GM12878 (cell line): ENCODE results near the gene ANKRD13A. TPM values are rescaled to one million over a fixed set of nuclear protein-coding genes. Genes with fewer than 3 reads are reported as not detected.
A peak's percentile ranks its signal among the peaks of the same experiment; 100 is the strongest.

Experiments
- ATAC-seq: fragments of 200-7000 bp; cut with Tn5 transposase; 3 replicates; pipeline ENCODE4 v1.9.1; 2020; ENCODE audit warnings: mild to moderate bottlenecking, moderate library complexity
- BruUV-seq: library from RNA; stranded (reverse); fragments of 400-500 nt; replicated peaks from 2 replicates; lab custom pipeline; 2021; lab: Mats Ljungman, UMichigan
- CTCF ChIA-PET: fragments of 300-600 bp; sonication (Branson Sonifier 250); formaldehyde crosslinking; extraction: SDS; loops from one replicate; lab custom pipeline; 2021; ENCODE audit warnings: inconsistent platforms; lab: Yijun Ruan, JAX
- POLR2A ChIA-PET: fragments of 350-600 bp; formaldehyde crosslinking; extraction: SDS; loops from one replicate; lab custom pipeline; 2021; ENCODE audit warnings: inconsistent platforms; lab: Charles Lee
- RAD21 ChIA-PET: fragments of 300-600 bp; sonication (Branson Sonifier 250); formaldehyde crosslinking; loops from one replicate; lab custom pipeline; 2023; ENCODE audit warnings: antibody characterized with exemption; ENCODE audit not compliant: unreplicated experiment; lab: Charles Lee
- SMC1A ChIA-PET: fragments of 300-600 bp; sonication (Branson Sonifier 250); formaldehyde crosslinking; loops from one replicate; lab custom pipeline; 2023; ENCODE audit not compliant: unreplicated experiment, uncharacterized antibody; lab: Charles Lee
- DNase-seq: peaks from one replicate; pipeline ENCODE4 v3.0.0-alpha.2; 2011; ENCODE audit warnings: low read depth, low spot score
- FAIRE-seq: peaks from 3 replicates; lab custom pipeline; 2011; peaks lifted over from hg19 to GRCh38; lab: Jason Lieb, UNC
- H2AFZ ChIP-seq: 2 replicates; pipeline ENCODE4 v1.6.0; 2011; ENCODE audit warnings: low read depth, low read length, control low read depth; ENCODE audit not compliant: control insufficient read depth
- H3K27ac ChIP-seq: 2 replicates; pipeline ENCODE4 v1.5.1; 2011; ENCODE audit warnings: control low read depth; ENCODE audit not compliant: control insufficient read depth, insufficient read depth
- H3K27me3 ChIP-seq, 2 experiments: replicated peaks in 1 of 2; 2 replicates each; pipeline versions ENCODE4 v1.6.0 to v1.6.1; 2011; ENCODE audit warnings: low read length in 1 of 2; ENCODE audit not compliant: control insufficient read depth in 2 of 2, insufficient read depth in 2 of 2
- H3K36me3 ChIP-seq, 2 experiments: 2 replicates each; pipeline ENCODE4 v1.5.1; 2011; ENCODE audit warnings: low read length in 1 of 2; ENCODE audit not compliant: control insufficient read depth in 2 of 2, insufficient read depth in 2 of 2
- H3K4me1 ChIP-seq: 2 replicates; pipeline ENCODE4 v1.6.1; 2011; ENCODE audit warnings: mild to moderate bottlenecking, low read length, moderate library complexity, mixed read lengths; ENCODE audit not compliant: control insufficient read depth, insufficient read depth
- H3K4me2 ChIP-seq: 2 replicates; pipeline ENCODE4 v1.6.0; 2011; ENCODE audit warnings: control low read depth; ENCODE audit not compliant: control insufficient read depth, insufficient read depth
- H3K4me3 ChIP-seq: fragments of 200-600 bp; sonication (generic); 2 replicates; pipeline ENCODE4 v1.5.1; 2016
- H3K79me2 ChIP-seq: 2 replicates; pipeline ENCODE4 v1.6.0; 2011; ENCODE audit warnings: low read length; ENCODE audit not compliant: control insufficient read depth, insufficient read depth
- H3K9ac ChIP-seq: 2 replicates; pipeline ENCODE4 v1.8.0; 2011; ENCODE audit warnings: low read length, control low read depth, mixed read lengths; ENCODE audit not compliant: control insufficient read depth, insufficient read depth
- H3K9me3 ChIP-seq: replicated peaks from 3 replicates; pipeline ENCODE4 v1.5.1; 2011; ENCODE audit warnings: mild to moderate bottlenecking, low read length; ENCODE audit not compliant: control insufficient read depth, insufficient read depth
- H4K20me1 ChIP-seq: 2 replicates; pipeline ENCODE4 v1.6.0; 2011; ENCODE audit not compliant: control insufficient read depth, insufficient read depth
- ASH2L ChIP-seq: fragments of 300-600, 200-600 bp; sonication (generic); IDR thresholded peaks from 2 replicates; pipeline ENCODE4 v1.6.1; 2017; ENCODE audit warnings: low read depth, mild to moderate bottlenecking, borderline replicate concordance
- ATF7 ChIP-seq: fragments of 450-650 bp; IDR thresholded peaks from 2 replicates; pipeline ENCODE4 v1.6.1; 2016; ENCODE audit warnings: low read depth, mild to moderate bottlenecking
- BHLHE40 ChIP-seq, 2 experiments: fragments of 450-650 bp in 1 of 2; IDR thresholded peaks; 2 replicates each; pipeline ENCODE4 v1.6.1; 2011 to 2017; ENCODE audit warnings: low read depth in 2 of 2, borderline replicate concordance in 1 of 2, improper control_type of control experiment in 1 of 2, low read length in 1 of 2, mild to moderate bottlenecking in 1 of 2
- ETV6 ChIP-seq, 2 experiments: fragments of 450-650 bp in 1 of 2; IDR thresholded peaks in 1 of 2; conservative IDR thresholded peaks in 1 of 2; 2 replicates each; pipeline ENCODE4 v1.6.1; 2014; ENCODE audit warnings: antibody characterized with exemption in 1 of 2, borderline replicate concordance in 1 of 2, low read depth in 1 of 2, mild to moderate bottlenecking in 1 of 2, moderate library complexity in 1 of 2
- FOXM1 ChIP-seq: IDR thresholded peaks from 2 replicates; pipeline ENCODE4 v1.6.1; 2012; ENCODE audit warnings: low read depth, mild to moderate bottlenecking, inconsistent platforms, low read length, moderate library complexity
- KLF5 ChIP-seq: fragments of 450-650 bp; IDR thresholded peaks from 2 replicates; pipeline ENCODE4 v1.6.1; 2014; ENCODE audit warnings: mild to moderate bottlenecking; ENCODE audit not compliant: partially characterized antibody
- MTA2 ChIP-seq: fragments of 450-650 bp; IDR thresholded peaks from 2 replicates; pipeline ENCODE4 v1.6.1; 2016; ENCODE audit warnings: low read depth, mild to moderate bottlenecking, moderate library complexity
- MXI1 ChIP-seq: fragments of 150-350 bp; IDR thresholded peaks from 2 replicates; pipeline ENCODE4 v1.6.1; 2011; ENCODE audit warnings: low read depth, mild to moderate bottlenecking, inconsistent platforms, low read length, improper control_type of control experiment
- NBN ChIP-seq: fragments of 450-650 bp; IDR thresholded peaks from 2 replicates; pipeline ENCODE4 v1.6.1; 2016
- NFYB ChIP-seq: IDR thresholded peaks from 2 replicates; pipeline ENCODE4 v1.6.1; 2011; ENCODE audit warnings: low read depth, mild to moderate bottlenecking, low read length, improper control_type of control experiment, moderate library complexity; ENCODE audit not compliant: insufficient read depth
- PAX8 ChIP-seq: fragments of 450-650 bp; IDR thresholded peaks from 2 replicates; pipeline ENCODE4 v1.6.1; 2017; ENCODE audit warnings: mild to moderate bottlenecking, moderate library complexity
- POLR2AphosphoS2 ChIP-seq: IDR thresholded peaks from 2 replicates; pipeline ENCODE4 v1.6.1; 2011; ENCODE audit warnings: low read depth, mild to moderate bottlenecking, low read length, improper control_type of control experiment, moderate library complexity
- RUNX3 ChIP-seq: IDR thresholded peaks from 2 replicates; pipeline ENCODE4 v1.6.1; 2012; ENCODE audit warnings: low read length, inconsistent platforms
- SRF ChIP-seq, 2 experiments: IDR thresholded peaks; 2 replicates each; pipeline ENCODE4 v1.6.1; 2011; ENCODE audit warnings: low read depth in 2 of 2, low read length in 2 of 2, mild to moderate bottlenecking in 1 of 2, moderate library complexity in 1 of 2
- TCF12 ChIP-seq: IDR thresholded peaks from 2 replicates; pipeline ENCODE4 v1.6.1; 2011; ENCODE audit warnings: low read depth, mild to moderate bottlenecking, low read length
- ZBED1 ChIP-seq: IDR thresholded peaks from 2 replicates; pipeline ENCODE4 v1.6.1; 2016; ENCODE audit warnings: borderline replicate concordance
- ZNF207 ChIP-seq: fragments of 450-650 bp; IDR thresholded peaks from 2 replicates; pipeline ENCODE4 v1.6.1; 2014; ENCODE audit warnings: antibody characterized with exemption, mild to moderate bottlenecking, borderline replicate concordance
- WGBS: methylation state at CpG from one replicate; pipeline ENCODE4 v1.1.6; 2016; ENCODE audit warnings: low lambda C conversion rate; ENCODE audit not compliant: insufficient replicate concordance, insufficient coverage; ENCODE audit errors: missing lambda C conversion rate; 5-methylcytosine and 5-hydroxymethylcytosine counted together
- in situ Hi-C: fragments of 300-500 bp; cut with MboI; formaldehyde crosslinking; loops from 9 replicates; pipeline ENCODE4 v1.14.3; 2018; ENCODE audit warnings: mixed read lengths
- intact Hi-C: fragments of 100-400 bp; cut with micrococcal nuclease; formaldehyde crosslinking; loops from one replicate; pipeline ENCODE4 v1.14.2; 2022; ENCODE audit not compliant: unreplicated experiment
- polyA plus RNA-seq, 11 experiments: library from polyadenylated mRNA; depleted of rRNA in 4 of 11; unstranded in 6 of 11; stranded (reverse) in 5 of 11; fragments of >200 nt; fragmentation: Nextera tagmentation in 4 of 11; fragmentation: Illumina TruSeq in 1 of 11; extraction: Ambion mirVana in 4 of 11; extraction: Trizol in 1 of 11; gene quantifications; 1 replicate in 1 of 11; 2 replicates in 10 of 11; pipeline versions ENCODE4 v1.2.1 to v1.2.3, GENCODE V29; 2011 to 2016; ENCODE audit warnings: inconsistent platforms in 2 of 11, missing spikeins in 2 of 11, low read depth in 1 of 11
- total RNA-seq, 4 experiments: library from RNA; depleted of rRNA in 3 of 4; stranded (reverse); fragments of >200 nt in 3 of 4; fragmentation: Illumina TruSeq in 1 of 4; extraction: Trizol in 1 of 4; gene quantifications; 2 replicates each; pipeline versions ENCODE4 v1.2.1 to v1.2.3, GENCODE V29; 2013 to 2021
- TF ChIP-seq, protein P1 (sequence below): fragments of 450-650 bp; formaldehyde crosslinking; IDR thresholded peaks from 2 replicates; pipeline ENCODE4 v1.5.0; 2022; ENCODE audit warnings: mild to moderate bottlenecking, missing genetic modification characterization
- TF ChIP-seq, protein P2 (sequence below), 3 experiments: IDR thresholded peaks in 2 of 3; conservative IDR thresholded peaks in 1 of 3; 2 replicates each; pipeline ENCODE4 v1.5.1; 2011; ENCODE audit warnings: low read depth in 3 of 3, low read length in 3 of 3, mild to moderate bottlenecking in 3 of 3, control low read depth in 2 of 3, moderate library complexity in 2 of 3, inconsistent platforms in 1 of 3, mixed read lengths in 1 of 3; ENCODE audit not compliant: control insufficient read depth in 2 of 3, insufficient read depth in 1 of 3; ENCODE audit errors: extremely low read depth in 1 of 3

Gene ANKRD13A
- total and polyA plus RNA-seq, 10 of the 15 experiments (the other 5 are each of a cell fraction or from before 2014, with no cell fraction given), result 10.2 to 93.4 (median 76.5) TPM

DNA sequence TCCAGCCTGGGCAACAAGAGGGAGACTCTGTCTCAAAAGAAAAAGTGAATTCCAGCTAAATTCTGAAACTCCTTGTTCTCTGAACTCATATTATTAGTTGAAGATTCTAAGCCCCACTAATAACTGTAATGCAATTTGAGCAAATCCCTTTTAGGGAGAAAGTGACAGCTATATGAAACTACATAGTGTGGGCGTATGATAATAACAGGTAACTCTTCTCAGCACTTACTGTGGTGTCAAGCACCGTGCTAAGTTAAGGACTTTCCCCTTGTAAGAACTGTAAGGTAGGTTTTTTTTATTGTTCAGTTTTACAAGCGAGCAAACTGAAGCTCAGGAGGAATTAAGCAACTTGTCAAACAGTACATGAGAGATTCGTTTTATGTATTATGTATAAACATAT is 5.4 kb downstream of the ANKRD13A start:
- DNase-seq (peak; percentile 60), FAIRE-seq (peak; percentile 76), ATAC-seq (peak; percentile 79)
- peaks cover 66% of the 10 kb centered on the region for H3K79me2 ChIP-seq
- H3K4me1 ChIP-seq, result peaks cover 40% of the 10 kb centered on the region
- BruUV-seq, result no TSS peak
- H3K4me2 ChIP-seq, result peak overlapping the region; percentile 82
- H2AFZ ChIP-seq, result no peak overlapping the region
- ChIA-PET RAD21 (interaction anchor here (0.7 to 3.1 kb wide), 11 partner anchors 8 to 157 kb away, joined by 3 to 17 read pairs (median 4); no protein-coding TSS in a partner anchor), POLR2A (interaction anchor here (0.6 to 2.5 kb wide), 7 partner anchors 8 to 111 kb away, joined by 3 to 16 read pairs (median 4); partner anchors contain the start of gene GIT2), CTCF (interaction anchor here (0.6 to 2.6 kb wide), 9 partner anchors 7 to 467 kb away, joined by 3 to 14 read pairs (median 3); no protein-coding TSS in a partner anchor), SMC1A (interaction anchor here (1.0 to 4.8 kb wide), 15 partner anchors 8 to 151 kb away, joined by 3 to 29 read pairs (median 4); no protein-coding TSS in a partner anchor)
- WGBS, result 2% methylated on average over 4 of the region's 4 CpGs
- in situ Hi-C loops, result no loop called here
- peak overlapping the region; percentile 65 for H3K4me3 ChIP-seq
- peak overlapping the region; percentile 16; the same call in 1 of the 2 replicates for H3K9ac ChIP-seq
- peaks cover 0 to 5% of the 10 kb centered on the region in 2 experiments; a peak in 1 of 4 replicates for H3K36me3 ChIP-seq
- peak overlapping the region; percentile 72 for H3K27ac ChIP-seq
- H3K27me3 ChIP-seq, result no peaks in the 10 kb centered on the region
- no peaks in the 10 kb centered on the region for H4K20me1 ChIP-seq
- H3K9me3 ChIP-seq, result no peaks in the 10 kb centered on the region; the same call in 2 of the 3 replicates
- intact Hi-C loops, result no loop called here
- no peak for TF ChIP-seq ZNF207
- peak in 1 of 2 experiments; percentile 36; a peak in 1 of 4 replicates for TF ChIP-seq ETV6 (conservative IDR thresholded peaks at IDR 0.05 in 1 of 2, IDR thresholded peaks at IDR 0.05 in 1 of 2; ENCODE audit: borderline replicate concordance in 1 of 2, low read depth in 1 of 2)
- peak; percentile 54; the same call in 1 of the 2 replicates for TF ChIP-seq ZBED1
- peak; percentile 68 for TF ChIP-seq RUNX3
- no peak for TF ChIP-seq MXI1
- TF ChIP-seq KLF5, result no peak
- TF ChIP-seq, protein P1, sequence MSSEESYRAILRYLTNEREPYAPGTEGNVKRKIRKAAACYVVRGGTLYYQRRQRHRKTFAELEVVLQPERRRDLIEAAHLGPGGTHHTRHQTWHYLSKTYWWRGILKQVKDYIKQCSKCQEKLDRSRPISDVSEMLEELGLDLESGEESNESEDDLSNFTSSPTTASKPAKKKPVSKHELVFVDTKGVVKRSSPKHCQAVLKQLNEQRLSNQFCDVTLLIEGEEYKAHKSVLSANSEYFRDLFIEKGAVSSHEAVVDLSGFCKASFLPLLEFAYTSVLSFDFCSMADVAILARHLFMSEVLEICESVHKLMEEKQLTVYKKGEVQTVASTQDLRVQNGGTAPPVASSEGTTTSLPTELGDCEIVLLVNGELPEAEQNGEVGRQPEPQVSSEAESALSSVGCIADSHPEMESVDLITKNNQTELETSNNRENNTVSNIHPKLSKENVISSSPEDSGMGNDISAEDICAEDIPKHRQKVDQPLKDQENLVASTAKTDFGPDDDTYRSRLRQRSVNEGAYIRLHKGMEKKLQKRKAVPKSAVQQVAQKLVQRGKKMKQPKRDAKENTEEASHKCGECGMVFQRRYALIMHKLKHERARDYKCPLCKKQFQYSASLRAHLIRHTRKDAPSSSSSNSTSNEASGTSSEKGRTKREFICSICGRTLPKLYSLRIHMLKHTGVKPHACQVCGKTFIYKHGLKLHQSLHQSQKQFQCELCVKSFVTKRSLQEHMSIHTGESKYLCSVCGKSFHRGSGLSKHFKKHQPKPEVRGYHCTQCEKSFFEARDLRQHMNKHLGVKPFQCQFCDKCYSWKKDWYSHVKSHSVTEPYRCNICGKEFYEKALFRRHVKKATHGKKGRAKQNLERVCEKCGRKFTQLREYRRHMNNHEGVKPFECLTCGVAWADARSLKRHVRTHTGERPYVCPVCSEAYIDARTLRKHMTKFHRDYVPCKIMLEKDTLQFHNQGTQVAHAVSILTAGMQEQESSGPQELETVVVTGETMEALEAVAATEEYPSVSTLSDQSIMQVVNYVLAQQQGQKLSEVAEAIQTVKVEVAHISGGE (CRISPR knock-in tag), result no peak
- no peak for TF ChIP-seq PAX8
- peak; percentile 45; the same call in 1 of the 2 replicates for TF ChIP-seq MTA2
- 0 out of 2 replicates have a peak, but pooled peaks have one; percentile 24 for TF ChIP-seq POLR2AphosphoS2
- 0 out of 2 replicates have a peak, but pooled peaks have one; percentile 52 for TF ChIP-seq NBN
- no peak for TF ChIP-seq NFYB
- TF ChIP-seq FOXM1, result peak; percentile 76; the same call in 1 of the 2 replicates
- TF ChIP-seq TCF12, result no peak
- peak in 1 of 2 experiments; percentile 66; a peak in 1 of 4 replicates for TF ChIP-seq SRF (IDR thresholded peaks at IDR 0.05; ENCODE audit: low read depth in 2 of 2, low read length in 2 of 2)
- peak; percentile 57 to 58; a peak in 2 of 4 replicates for TF ChIP-seq BHLHE40 (IDR thresholded peaks at IDR 0.05; ENCODE audit: borderline replicate concordance in 1 of 2, low read depth in 2 of 2, low read length in 1 of 2)
- peak; percentile 75 for TF ChIP-seq ATF7
- TF ChIP-seq, protein P2, sequence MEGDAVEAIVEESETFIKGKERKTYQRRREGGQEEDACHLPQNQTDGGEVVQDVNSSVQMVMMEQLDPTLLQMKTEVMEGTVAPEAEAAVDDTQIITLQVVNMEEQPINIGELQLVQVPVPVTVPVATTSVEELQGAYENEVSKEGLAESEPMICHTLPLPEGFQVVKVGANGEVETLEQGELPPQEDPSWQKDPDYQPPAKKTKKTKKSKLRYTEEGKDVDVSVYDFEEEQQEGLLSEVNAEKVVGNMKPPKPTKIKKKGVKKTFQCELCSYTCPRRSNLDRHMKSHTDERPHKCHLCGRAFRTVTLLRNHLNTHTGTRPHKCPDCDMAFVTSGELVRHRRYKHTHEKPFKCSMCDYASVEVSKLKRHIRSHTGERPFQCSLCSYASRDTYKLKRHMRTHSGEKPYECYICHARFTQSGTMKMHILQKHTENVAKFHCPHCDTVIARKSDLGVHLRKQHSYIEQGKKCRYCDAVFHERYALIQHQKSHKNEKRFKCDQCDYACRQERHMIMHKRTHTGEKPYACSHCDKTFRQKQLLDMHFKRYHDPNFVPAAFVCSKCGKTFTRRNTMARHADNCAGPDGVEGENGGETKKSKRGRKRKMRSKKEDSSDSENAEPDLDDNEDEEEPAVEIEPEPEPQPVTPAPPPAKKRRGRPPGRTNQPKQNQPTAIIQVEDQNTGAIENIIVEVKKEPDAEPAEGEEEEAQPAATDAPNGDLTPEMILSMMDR (IDR thresholded peaks at IDR 0.05 in 2 of 3, conservative IDR thresholded peaks at IDR 0.05 in 1 of 3; ENCODE audit: control insufficient read depth in 2 of 3, extremely low read depth in 1 of 3, insufficient read depth in 1 of 3, low read depth in 3 of 3, low read length in 3 of 3), result no peak
- no peak for TF ChIP-seq ASH2L
